HG03460 (cell line): ENCODE results near the gene KDM4C.

Experiments
- ATAC-seq: cut with Tn5 transposase; IDR thresholded peaks from one replicate; pipeline ENCODE4 v1.9.1; 2021; ENCODE audit not compliant: unreplicated experiment

Gene KDM4C

DNA sequence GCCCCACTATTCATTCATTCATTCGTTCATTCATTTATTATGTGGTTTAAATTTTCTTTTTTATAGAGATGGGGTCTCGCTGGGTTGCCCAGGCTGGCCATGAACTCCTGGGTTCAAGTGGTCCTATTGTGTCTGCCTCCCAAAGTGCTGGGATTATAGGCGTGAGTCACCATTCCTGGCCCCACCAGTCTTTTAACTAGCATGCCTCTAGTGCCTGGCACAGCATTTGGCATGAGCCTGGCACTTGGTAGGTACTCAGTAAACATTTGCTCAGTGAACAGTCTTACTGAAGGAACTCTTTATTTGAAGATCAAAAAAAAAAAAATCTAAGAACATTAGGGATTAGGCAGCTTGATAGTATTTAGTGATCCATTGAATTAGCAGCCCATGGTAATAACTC, 98.1 kb downstream of the KDM4C start:
- ATAC-seq, result no peak

DNA sequence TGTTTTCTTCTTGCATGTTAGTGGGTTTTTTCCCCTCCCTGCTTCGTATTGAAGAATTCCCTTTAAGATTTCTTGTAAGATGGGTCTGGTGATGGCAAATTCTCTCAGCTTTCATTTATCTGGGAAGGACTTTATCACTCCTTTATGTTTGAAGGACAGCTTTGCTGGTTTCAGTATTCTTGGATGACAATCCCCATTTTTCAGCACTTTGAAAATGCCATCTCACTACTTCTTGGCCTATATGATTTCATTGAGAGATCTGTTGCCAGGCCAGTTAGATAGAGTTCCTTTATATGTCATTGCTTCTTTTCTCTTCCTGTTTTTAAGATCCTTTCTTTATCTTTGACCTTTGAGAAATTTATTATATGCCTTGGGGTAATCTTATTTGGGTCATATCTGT, 106.3 kb downstream of the KDM4C start:
- no peak for ATAC-seq

DNA sequence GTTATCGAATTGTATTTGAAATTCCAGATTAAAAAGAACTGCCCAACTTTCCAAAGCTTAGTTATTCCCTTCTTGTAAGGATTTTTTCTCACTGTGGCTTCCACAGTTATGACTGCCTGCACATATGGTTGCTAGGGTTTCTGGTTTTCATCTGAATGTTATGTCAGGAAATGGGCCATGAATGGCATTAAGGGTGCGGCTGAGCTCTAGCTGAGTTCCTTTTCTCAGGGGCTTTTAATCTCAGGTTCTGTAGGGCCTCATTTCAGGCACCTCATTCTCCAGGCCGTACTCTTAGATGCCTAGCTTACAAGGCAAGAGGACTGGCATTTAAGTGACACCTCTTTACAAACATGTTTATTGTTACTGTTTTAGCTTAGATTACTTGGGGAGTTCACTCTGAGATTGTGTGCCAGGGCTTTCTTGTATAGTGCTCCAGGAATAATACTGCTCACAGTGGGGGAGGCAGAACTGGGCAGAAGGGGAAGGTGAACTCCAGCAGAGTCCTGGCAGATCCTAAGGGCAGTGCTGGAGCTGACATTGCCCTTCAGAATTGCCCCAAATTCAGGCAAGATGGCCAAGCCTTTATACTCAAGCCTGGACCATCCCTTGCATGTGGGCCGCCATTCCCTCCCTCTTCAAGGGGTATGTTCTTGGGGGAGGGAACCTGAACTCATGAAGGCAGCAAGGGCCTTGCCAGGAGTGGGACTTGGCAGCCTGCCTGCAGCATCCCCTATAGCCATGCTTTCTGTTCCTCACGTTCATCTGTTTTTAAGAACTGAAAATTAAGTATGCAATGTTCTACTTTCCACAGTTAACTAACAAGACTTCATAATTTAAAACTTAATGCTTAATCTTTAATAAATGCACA, 111.5 kb downstream of the KDM4C start:
- ATAC-seq, result no peak

DNA sequence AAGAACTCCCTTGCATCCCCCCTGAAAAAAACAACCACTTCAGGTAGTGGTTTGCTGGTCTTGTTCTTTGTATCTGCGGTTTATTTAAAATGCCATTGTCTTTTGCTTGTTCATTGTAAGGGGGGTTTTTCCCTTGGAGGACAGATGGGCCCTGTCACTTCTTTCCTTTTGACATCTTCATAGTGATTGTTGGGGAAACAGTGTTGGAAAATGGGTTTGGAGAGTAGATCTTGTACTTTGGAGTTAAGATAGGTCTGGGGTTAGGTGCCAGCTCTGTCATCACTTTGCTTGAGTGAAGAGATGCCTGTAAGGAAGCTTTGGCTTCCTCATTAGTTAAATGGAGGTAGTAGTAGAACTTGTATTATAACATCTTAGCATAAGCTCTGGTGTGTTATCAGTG, 112.4 kb downstream of the KDM4C start:
- ATAC-seq, result no peak

DNA sequence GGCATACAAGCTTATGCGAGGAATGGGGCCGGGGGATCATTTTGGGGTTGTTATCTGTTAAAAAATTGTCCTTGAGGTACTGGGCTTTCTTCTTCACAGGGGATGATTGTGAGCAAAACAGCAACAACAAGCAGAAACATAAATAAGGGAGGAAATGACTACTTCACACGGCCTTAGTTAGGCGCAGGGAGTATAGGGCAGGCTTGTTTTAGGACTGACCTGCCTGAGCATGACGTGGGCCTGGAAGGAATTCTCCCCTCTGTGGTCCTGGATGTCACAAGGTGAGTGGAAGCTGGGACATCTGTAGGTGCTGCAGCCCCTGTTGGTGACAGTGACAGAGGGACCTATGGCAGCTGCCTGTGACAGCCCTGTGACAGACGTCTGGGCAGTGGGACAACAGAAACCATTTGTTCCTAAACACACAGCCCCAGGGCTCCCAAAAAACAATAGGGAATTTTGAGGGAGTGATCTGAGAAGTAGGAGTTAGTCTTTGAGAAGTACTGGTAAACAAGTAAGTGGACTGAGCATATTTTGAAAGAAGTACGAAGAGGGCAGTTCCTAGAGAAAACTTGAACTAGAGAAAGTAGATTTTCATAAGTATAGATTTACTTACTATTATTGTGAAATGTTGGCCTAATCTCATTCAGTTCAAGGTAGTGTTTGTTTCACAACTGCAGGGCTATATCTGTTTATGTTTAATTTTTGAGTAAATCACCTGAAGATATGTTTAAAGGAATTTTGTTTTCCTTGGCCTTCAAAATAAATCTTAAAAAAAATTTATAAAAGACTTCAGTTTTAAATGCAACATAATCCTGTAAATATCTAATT, 113.1 kb downstream of the KDM4C start:
- ATAC-seq, result no peak

DNA sequence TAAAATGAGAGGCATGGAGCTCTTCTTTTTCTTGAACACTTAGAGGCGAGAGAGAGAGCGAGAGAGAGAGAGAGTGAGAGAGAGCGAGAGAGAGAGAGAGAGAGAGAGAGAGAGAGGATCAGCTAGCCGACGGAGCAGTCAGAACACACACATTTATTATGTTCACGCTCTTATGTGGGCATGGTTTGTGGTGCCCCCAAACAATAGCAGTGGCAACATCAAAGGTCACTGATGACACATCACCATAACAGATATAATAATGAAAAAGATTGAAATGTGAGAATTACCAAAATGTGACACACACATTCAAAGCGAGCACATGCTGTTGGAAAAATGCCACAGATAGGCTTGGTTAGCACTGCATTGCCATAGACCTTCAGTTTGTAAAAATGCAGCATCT, 116.1 kb downstream of the KDM4C start:
- no peak for ATAC-seq

DNA sequence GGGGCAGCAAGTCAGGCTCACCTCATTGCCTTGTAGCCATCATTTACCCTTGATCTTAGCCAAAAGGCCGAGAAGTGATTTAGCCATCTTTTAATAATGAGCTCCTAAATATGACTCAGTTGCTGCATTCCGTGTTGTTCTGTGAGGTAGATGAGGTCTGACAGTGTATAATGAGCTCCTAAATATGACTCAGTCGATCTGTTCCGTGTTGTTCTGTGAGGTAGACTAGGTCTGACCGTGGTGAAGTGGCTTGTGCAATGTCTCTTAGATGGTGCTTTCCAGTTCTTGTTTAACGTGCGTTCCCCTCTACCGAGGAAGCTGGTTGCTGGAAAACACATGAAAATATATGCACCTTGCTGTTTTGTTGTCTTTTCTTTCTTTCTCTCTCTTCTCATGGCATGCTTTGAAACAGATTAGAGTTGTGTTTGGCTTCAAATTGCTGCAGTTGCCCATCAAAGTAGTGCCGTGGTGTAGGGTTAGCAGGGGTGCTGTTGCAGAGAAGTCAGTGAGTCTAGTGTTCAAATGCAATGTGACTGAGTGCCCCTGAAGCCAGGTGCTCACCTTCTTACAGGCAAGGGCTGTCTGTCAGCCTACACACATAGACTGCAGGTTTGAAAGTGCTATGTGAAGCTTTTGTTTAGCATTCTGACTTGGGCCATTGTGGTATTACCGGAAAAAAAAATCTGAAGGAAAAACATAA, 118.6 kb downstream of the KDM4C start:
- no peak for ATAC-seq

DNA sequence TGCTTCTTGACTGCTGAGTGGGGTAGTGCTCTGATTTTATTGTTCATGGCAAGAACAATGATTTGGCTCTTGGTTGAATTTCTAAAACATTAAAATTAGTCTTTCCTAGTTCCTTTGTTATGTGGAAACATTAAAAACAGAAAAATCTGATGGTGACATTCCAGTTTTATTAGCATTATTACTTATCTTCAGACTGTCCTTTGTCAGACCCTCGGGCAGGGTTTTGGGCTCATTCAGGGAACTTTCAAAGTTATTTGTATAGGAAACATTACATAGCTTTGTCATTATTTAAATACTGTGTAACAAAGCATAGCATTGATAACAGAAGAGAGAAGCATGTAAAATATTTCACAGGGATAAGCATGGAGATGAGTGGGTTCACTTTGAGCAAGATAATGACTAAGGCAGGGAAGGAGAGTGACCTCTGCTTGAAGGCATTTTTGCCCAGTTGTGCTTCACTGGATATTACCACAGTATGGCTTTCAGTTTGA, 119.9 kb downstream of the KDM4C start:
- ATAC-seq, result no peak

DNA sequence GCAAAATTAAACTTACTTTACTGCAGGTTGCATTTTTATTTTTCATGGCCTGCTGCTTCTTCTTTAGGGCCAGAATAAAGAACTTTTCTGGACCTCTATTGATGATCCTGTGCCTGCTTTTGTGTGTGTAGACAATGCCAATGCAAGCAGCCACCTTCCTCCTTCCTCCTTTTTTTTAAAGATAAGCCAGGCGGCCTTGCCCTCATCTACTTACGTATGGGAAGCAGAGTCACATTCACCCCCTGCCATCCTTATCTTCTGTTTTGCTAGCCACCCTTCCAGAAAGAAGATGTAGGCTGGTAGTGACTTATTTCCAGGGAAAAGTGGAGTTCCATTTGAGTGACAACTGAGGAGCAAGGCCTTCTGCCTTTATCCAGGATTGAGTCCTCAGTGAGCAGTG, 122.9 kb downstream of the KDM4C start:
- ATAC-seq, result no peak

DNA sequence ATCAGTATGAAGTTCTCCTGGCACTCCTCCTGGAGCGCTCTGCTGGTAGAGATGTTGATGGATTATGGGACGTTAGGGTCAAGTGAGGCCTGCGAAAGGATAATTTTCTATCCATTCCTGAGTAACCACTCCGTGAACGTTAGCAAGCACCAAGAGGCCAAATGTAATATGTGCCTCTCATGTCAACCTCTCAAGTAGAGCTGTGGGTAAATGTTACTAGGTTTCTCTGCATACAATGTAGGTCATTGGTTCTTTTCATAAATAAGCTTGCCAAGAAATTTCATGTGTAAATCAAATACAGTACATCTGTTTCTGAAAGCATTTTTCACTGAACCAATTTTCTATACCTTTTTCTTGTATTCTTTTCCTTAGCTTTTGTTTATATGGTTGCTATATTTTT, 126.3 kb downstream of the KDM4C start:
- ATAC-seq, result no peak

DNA sequence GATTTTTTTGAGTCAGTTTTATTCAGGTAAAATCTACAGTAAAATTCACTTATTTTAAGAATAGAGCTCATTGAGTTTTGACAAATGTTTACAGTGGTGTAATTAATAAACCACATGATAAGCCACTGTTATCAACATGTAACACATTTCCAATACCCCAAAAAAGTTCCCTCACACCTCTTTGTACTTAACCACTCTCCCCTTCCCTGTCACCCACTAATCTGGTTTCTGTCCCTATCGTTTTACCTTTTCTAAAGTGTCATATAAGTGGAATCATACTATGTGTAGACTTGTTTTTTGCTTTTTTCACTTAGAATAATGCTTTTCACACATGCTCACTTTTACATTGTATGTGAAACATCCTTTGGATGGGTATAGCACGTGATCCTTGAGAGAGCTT, 127.2 kb downstream of the KDM4C start:
- ATAC-seq, result no peak

DNA sequence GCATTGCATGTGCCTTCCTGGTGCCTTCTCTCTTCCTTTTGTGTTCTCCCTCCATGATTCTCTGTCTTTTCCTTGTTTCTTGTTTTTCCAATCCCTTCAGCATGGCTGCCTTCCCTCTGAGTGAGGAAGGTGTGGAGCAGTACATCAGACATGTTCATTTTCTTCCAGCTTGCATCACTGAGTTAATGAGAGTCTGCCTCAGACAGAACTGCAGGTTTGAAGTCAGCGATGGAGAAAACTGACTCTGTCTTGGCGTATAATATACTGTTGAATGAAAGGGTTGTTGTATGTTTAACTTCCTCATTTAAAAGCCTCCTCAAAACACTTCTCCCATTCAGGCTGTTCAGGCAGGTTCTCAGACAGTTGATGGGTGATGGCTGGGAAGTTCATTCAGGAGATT, 129.3 kb downstream of the KDM4C start:
- ATAC-seq, result no peak

DNA sequence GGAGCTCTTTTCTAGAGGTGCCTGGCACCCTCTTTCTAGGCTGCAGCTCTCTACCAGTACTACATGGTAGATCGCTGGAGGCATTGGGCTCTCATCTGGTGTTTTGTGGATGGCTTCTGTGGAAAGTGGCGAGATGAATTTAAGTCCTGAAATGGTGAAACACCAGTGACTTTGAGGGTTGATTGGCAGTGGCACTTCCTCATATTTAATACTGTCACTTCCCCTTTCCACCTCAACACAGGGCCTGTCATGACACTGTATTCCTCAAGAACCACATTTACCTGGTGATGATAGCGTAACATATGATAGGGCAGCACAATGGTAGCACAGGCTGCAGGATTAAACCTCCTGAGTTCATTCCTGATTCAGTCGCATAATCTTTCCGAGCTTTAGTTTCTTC, 132.1 kb downstream of the KDM4C start:
- ATAC-seq, result no peak

DNA sequence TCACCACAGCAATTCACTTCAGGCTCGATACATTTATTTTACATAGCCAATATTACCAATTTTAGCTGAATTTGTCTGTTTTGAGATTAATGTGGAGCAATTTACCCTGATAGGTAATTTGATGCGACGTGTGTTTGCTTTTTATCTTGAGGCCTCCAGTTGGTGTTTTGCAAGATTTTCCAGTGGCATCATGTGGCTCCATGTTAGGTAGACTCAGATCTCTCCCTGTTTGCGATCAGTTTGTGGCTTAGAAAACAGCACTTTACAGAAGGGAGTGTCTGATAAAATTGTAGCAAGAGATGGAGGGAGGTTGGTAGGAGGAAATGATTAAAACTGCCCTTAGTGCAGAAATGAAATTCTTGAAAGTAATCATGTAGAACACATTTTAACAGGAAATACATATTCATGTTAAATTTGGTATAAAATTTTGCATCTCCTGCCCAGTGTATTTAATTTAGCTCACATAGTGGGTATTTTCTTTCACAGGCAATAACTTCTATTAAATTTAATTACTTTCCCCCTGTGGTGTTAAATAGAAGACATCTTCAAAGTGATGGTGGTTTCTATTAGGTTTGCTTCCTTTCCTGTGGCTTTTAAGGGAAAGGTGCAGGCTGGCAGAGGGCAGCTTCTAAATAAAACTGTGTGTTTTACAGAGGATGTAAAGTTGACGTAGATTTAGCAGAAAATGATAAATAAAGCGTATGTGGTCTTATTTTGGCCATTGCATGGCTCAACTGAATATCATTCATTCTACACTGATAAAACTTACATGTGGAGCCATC, 135.8 kb downstream of the KDM4C start:
- ATAC-seq, result peak; percentile 41

DNA sequence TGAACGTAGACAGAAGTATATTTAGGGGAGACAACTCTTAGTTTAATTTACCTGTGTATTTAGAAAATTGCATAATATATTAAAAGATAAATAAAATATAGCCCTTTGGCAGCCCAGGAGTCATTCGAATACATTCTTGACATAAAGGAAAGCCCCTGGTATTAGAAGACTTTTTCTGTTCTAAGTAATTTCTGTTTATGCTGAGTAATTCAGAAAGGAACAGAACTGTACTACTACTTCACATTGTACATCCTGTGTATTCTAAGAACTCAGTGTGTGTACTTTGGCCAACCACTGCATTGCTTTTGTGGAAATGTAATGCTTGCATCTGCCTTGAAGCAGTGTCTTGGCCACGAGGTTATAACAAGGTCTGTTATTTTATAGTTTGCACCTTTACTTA, 136.4 kb downstream of the KDM4C start:
- ATAC-seq, result peak; percentile 91

DNA sequence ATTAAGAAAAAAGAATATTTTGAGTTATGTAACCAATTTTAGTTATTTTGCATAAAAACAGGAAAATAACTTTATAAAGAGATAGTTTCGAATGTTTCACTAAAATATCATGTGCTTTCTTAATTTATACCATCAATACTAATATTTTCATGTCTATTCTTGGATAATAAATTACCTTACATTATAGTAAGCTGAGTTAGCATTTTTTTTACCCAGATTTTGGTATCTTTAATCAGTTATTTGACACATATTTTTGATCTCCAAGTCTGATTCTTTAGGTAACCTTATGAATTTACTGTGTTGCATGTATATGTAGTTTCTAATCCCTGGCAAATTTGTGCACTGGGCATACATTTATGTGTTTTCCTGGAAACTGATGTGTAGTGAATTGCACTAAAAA, 138.0 kb downstream of the KDM4C start:
- ATAC-seq, result no peak

DNA sequence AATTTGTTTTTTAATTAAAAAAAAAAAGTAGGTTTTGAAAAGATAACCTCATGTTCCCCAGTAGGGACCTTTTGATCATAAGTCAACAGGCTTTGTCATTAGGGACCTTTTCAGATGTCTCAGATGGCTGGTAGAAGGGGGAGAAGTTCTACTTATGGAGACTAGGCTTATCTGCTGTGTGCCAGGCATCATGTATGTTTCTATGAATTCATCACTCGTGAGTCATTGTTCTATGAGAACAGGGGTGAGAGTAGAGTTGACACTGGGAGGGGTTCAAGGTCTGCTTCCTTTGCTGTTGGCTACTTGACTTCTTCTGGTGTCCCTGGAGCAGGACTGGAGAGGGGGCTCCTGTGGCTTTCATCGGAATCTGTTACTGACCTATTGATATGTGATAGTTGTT, 138.8 kb downstream of the KDM4C start:
- no peak for ATAC-seq

DNA sequence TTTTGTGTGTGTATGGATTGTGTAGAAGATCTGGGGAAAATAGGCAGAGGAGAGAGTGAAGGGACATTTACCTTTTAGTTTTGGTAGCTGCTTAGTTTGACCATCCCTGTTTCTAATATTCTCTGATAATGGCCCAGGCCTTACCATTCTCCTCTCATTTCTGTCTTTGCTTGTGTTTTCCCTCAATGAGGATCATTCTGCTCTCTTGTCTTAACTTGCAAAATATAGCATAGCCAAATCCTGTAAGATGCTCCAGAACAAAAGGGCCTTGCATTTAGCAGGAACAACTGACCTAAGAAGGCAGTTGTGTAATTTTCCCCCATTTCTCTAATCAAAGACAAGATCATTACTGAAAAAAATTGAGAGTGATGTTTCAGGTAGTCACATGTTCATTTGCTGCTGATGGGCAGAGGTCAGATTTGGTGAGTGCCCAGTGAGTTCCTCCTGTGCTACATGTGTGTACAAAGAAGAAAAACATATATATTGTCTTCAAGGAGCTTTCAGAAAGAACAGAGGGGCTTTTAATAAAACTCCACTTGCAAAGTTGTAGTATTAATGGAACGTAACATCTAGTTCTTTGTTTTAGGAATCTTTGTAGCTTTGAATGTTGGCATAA, 139.5 kb downstream of the KDM4C start:
- no peak for ATAC-seq

DNA sequence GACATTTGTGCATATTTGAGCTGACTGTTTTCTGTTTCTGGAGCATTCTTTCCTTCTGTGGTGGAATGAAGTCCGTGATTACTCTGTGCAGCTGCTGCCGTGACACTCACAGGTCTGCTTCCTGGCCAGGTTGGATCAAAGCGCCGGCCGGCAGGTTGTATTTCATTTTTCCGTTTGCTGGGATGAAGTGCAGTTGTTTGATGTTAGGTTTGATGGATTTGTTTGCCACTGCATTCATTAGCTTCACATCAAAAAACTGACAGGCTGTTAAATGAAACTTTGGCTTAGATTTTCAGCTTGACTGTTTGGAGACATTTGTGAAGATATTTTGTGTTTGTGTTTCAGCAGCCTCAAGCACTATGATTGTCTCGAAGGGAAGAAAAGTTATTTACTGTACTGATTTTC, 140.1 kb downstream of the KDM4C start:
- no peak for ATAC-seq

DNA sequence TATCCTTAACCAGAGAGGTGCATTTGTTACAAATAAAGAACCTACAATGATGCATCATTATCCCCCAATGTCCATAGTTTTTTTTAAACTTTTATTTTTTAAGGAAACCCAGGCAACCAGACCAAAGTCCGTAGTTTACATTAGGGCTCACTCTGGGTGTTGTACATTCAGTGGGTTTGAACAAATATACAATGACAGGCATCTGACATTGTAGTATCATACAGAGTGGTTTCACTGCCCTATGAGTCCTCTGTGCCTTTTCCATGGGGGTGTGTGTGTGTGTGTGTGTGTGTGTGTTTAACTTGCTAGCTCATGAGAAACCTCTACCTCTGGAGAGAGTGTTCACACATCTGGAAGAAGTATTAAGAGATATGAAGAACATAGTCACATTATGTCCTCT, 141.5 kb downstream of the KDM4C start:
- no peak for ATAC-seq
